Glomerular visceral epithelial cell (primary cell): ENCODE data around the gene MEF2B.
A peak's percentile ranks its signal among the peaks of the same experiment; 100 is the strongest.
"Not testable (repeated sequence)": the region's sequence is repeated elsewhere in the genome, so short reads cannot be mapped to it uniquely, and the experiment has no call there.

Source experiments
- DNase-seq: peaks from one replicate; pipeline ENCODE4 v3.0.0-alpha.2; 2016; ENCODE audit errors: extremely low spot score

Gene MEF2B

DNA sequence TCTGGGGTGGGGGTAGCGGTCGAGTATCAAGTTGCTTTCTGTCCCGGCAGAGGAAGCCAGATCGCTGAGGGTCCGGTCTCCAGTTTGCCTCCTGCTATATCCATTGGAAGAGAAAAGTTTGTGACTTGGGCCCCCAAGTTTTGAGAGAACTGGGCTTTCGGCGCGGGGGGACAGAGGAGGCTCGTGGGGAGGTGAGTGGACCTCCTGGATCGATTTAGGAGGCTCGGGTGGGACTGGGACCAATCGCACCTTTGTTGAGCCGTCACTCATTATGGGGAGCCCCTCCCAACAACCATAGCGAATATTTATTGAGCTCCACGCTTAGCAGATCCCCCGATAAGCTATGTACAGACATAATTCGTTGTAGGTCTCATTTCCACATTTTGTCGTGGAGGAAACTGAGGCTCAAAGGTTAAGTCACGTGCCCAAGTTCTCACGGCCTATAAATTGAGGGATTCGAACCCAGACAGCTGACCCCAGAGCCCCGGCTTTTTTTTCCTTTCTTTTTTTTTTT, 22.9 kb upstream of the MEF2B start:
- DNase-seq, result no peak

DNA sequence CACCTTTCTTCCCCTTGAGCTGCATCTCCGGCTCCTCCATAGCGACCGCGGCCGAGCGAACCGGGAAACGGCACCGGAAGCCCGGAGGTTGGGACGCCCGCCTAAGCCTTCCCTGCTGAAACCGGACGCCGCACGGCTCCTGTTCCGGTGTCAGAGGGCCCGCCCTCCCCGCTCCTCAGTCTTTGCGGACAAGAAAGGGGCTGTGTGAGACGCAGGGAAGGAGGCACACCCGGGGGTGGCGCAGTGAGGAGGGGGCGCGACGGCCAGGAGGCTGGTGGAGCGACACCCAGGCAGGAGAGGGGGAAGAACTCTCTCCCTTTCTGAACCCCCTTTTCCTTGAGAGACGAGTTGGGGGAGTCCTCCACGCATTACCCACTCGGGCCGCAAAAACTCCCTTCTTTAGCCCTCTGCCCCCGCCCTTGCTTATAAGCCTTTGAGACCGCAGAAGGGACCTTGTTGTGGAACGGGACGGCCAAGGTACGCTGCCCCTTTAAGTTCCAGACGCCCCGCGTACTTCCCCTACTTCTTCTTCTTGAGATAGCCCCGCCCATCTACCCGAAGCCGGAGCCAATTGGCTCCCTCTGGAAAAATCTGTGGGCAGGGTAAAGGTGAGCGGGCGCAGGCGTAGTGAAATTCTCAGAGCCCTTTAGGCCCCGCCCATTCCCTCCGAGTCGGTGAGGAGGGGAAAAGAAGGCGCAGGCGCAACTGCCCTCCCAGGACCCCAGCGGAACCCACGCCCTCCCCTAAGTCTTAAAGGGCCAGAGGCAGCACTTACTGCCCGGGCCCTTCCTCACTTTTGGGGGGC, 22.2 kb upstream of the MEF2B start, which contains the start of the genes BORCS8 and RFXANK:
Gene BORCS8, minus strand, starts transcription at position 75 of the 805 bp plus-strand sequence. Its CDS starts 35 bp downstream, at position 40.
Gene RFXANK, plus strand, starts transcription at position 181 of the 805 bp plus-strand sequence. CDS start 1,689 bp downstream, outside the sequence.
- DNase-seq, result peak; percentile 100

DNA sequence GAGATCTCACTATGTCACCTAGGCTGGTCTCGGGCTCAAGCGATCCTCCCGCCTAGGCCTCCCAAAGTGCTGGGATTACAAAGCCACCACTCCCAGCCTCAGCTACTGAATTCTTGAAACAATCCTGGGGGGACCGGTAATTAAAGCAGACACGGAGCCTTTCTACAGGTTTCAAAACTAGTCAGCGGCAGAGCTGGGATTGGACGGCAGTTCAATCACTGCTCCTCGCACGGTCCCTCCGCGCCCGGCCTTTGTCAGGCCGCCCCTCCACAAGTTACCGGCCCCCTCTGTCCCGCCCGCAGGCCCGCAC, 21.7 kb upstream of the MEF2B start:
- no peak for DNase-seq

DNA sequence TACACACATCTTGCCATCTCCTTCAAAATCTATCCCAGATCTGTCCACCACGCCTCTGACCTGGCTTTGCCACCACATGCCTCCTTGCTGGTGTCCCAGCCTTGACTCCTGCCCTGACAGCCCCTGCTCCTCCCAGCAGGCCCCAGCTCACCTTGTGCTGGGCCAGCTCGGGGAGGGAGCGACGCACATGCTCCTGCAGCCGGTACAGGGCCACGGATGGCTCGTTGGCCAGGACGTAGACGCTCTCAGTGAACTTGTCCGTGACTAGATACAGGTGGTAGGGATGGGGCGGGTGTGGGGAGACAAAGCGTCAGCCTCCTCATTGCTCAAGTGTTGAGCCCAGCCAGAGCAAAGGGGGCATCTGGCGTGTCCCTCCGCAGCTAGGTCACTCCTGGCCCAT, 16.7 kb upstream of the MEF2B start:
- DNase-seq, result no peak

DNA sequence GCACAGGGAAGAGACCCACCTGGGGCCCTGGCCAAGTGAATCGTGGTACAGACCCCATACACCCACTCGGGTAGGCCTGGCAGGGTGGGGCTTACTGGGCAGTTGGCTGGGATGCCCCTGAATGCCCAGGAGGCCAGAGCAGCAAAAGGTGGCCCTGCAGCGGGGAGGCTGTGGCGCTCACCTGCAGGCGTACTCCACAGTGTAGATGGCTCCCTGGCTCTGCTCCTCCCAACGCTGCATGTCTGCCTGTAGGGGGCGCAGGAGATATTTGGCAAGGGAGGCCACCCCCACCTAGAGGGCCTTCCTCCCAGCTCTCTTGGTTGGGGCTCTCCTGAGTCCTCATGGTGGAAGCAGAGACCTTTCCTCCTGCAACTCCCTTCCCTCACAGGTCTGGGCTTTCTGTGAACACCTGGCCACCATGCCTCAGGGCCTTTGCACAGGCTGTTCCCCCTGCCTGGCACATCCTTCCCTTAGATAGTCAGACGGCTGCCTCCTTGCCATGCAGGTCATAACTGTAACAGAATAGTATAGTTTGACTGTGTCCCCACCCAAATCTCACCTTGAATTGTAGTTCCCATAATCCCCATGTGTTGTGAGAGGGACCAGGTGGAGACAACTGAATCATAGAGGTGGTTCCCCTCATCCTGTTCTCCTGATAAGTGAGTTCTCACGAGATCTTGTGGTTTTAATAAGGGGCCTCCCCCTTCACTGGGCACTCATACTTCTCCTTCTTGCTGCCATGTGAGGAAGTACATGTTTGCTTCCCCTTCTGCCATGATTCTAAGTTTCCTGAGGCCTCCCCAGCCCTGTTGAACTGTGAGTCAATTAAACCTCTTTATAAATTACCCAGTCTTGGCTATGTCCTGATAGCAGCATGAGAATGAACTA, 16.0 kb upstream of the MEF2B start:
- DNase-seq, result peak; percentile 40

DNA sequence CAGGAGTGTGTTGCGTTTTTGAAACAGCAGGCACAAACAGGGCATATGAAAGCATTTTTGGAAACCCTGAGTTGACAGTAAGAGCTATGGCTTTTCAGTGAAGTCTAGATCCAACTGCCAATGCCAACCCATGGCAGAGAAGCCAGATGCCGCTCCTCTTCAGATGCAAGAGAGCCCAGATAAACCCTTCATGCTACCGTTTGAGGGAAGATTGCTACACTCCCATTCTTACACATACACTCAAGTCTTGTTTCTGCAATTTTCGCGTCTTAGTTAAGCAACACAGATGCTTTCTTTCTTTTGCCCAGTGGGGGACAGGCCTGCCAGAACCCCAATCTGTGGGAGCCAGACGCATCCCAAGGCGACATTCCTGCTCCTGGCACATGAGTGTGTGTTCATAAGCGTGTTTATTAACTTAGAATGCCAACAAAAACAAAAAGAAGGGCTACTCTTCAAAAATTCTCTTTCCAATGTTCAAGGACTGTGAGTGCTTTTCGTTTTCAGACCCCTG, 11.5 kb upstream of the MEF2B start:
- DNase-seq, result no peak

DNA sequence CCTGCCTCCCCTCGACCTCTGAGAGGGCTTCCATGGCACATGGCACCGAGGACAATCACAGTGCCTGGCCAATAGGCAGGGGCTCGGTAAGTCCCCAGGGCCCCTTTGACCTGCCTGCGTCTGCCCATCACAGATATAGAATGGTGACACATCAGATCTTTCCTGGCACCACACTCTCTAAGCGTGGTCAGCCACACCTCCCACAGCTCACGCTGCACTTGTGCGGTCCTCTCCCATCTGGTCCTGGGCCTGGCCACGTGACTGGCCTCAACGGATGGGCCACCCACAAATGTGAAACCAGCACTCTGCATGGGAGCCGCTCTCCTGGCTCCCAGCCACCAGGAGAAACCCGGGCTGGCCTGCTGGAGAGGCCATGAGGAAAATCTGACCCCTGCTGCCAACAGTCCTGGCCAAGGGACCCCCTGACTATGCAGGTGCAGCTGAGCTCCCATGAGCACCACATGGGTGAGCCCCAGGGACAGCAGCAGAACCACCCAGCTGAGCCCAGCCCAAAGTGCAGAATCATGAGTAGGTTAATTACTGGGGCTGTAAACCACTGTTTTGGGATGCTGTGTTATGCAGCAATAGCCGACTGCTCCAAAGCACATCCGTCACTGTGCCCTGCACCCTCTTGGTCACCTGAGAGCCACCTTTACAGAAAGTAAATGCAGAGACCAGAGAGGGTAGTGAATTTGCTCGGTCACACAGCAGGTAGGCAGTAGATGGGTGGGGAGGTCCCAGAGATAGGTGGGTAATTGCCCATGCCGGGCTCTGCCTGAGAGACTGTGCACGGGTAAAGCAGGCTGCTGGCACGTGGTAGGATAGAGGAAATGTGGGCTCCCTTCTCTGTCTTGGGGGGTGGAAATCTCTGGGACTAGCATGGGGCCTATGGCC, 9.7 kb upstream of the MEF2B start:
- DNase-seq, result peak; percentile 50

DNA sequence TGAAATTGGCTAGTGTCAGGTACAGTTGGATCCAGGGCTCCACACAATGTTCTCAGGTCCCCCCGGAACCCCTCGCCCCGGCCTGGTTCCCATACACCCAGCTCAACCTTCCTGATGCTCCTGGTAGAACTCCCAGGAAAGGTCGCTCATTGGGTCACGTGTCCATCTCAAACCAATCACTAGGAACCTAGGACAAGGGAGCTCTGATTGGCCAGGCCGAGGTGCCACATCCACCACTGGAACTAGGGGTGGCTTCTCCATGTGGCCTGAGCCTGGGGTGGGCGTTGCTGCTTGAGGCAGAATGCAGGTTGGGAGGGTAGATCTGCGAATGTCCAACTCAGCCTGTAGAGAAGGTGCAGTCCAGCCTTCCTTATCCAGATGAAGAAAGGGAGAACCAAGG, 6.9 kb upstream of the MEF2B start:
- DNase-seq, result no peak

DNA sequence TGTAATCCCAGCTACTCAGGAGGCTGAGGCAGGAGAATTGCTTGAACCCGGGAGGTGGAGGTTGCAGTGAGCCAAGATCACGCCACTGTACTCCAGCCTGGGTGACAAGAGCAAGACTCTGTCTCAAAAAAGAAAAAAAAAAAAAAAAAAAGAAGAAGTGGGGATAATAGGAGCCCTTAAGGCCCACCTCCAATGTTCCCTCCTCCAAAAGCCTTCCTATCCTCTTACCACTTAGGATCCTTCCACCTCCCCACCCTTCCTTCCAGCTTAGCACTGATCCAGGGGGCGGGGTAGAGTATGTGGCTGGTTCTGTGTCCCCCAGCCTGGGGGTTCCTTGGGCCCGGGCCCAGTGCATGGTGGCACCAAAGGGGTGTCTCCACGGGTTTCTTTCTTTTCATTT, 3.2 kb upstream of the MEF2B start:
- DNase-seq, result not testable (repeated sequence)

DNA sequence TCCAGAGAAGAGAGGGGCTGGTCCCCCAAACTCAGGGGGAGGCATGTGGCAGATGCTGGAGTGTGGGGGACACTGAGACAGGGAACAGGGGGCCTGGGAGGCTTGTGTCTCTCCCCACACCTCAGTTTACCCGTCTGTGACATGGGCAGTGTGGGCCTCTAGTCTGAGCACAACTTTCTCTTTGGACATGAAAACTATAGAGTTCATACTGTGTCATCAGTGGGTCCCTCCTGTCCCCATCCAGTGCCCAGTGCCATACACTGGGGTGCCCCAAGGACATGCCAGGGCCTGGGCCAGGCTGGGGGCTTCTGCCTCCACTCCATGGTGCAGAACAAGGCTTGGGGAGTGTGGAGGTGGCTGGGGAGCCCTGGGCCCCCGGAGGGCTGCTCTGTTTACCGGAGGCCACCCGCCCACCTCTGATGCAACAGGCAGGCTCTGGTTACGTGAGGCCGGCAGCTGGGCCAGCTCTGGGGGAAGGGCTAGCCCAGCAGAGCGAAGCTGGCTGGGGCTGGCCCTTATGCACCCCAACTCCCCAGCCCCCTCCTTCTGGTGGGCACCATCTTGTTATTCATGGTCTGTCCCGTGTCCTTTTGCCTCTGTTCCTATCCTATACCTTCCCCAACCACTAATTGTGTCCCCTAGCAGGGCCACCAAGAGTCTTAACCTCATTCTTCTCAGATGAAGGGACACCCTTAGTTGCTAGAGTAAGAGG, 1.9 kb upstream of the MEF2B start:
- no peak for DNase-seq

DNA sequence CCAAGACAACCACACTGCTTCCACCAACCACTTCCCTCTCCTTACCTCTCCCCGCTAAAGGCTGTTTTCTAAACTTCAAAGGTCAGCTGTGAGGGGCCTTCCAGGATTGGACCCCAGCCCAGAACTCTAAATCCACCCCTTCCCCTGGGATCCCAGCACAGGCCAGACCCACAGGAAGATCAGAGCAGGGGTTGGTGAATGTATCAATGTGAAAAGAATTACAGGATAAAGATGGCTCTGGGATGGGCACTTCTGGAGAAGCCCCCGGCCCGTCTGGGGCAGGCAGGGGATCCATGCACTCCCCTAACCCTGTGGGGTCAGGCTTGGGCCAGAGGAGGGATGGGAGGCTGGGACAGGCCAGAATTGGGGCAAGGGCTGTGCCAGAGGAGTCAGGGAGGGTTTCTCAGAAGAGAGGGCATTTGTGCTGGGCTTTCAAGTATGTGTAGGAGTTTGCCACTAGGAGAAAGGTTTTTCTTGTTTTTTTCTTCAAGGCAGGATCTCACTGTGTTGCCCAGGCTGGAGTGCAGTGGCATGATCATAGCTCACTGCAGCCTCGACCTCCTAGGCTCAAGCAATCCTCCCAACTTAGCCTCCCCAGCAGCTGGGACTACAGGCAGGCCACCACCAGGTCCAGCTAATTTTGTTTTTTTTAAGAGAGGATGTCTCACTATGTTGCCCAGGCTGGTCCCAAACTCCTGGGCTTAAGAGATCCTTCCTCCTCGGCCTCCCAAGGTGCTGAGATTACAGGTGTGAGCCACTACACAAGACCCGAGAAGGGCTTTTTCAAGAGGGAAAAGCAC, 1.0 kb upstream of the MEF2B start:
- DNase-seq, result no peak

DNA sequence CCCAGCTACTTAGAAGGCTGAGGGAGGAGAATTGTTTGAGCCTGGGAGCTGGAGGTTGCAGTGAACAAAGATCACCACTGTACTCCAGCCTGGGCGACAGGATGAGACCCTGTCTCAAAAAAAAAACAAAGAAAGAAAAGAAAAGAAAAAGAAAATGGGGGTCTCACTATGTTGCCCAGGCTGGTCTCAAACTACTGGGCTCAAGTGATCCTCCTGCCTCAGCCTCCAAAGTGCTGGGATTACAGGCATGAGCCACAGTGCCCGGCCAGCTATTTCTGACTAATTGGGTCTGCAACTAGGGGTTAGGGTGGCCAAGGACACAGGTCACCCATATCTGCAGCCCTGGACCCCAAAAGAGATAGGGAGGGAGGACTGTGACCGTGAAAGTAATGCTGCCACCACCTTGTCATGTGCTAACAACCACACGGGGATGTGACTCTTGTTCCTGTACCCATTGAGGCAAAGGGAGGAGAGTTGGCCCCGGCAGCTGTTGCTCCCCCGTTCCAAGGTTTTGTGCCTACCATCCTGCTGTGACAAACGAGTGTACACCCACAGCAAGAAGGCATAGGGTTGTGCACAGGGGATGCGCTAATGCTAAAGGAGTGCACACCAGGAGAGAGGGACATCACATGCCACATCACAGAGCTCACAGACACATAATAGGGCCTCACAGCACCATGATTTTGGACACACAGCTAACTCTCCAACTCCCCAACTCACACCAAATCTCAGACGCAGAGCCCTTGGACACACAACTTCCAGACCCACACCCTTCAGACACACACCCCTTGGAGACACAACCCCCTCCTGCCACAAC, 619 bp downstream of the MEF2B start:
- no peak for DNase-seq

DNA sequence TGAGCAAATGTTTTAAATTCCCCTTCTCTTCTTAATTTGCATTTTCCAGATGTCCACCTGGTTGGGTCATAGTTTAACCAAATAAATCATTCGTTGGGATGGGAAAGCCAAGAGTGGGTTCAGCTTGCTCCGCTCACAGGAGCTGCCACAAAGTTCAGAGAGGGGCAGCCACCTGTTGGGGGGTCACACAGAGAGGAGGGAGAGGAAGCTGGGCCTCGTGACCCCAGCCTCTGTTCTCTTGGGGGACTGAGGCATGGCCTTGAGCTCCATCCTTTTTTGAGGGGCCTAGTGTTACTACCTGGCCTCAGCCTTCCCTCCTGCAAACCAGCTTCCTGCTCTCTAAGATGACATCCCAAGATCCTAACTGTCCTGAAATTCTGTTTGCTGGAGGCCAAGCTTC, 2.5 kb downstream of the MEF2B start:
- DNase-seq, result no peak

DNA sequence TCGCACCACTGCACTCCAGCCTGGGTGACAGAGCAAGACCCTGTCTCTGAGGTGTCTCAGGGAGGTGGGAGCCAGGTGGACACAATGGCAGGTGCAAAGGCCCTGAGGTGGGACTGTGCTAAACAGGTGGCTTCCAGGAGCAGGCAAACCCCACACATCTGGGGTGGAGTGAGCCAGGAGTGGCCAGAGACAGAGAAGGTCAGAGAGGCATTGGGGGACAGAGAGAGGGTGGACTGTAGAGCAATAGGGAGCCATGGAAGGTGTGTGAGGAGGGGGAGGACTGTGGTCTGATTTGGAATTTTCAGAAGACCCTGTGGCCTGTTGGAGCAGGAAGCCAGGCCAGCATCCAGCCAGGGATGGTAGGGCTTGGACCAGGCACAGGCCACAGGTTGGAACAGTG, 4.7 kb downstream of the MEF2B start:
- DNase-seq, result no peak

DNA sequence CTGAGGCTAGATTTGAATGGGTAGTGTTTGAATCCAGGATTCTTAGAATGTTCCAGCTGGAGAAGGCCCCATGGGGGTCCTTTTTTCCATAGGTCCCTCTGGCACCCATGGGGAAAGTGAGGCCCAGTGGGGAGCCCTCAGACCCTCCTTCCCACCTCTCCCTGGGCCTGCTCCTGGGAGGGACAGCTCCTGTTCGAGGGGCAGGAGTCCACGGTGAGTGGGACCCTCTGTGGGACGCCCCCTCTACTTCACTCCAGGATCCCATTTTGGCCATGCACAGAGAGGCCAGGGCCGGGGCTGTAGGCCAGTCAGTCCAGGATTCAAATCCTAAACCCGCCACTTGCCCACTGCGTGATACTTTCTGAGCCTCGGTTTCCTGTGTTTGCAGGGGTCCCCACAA, 7.6 kb downstream of the MEF2B start:
- no peak for DNase-seq

DNA sequence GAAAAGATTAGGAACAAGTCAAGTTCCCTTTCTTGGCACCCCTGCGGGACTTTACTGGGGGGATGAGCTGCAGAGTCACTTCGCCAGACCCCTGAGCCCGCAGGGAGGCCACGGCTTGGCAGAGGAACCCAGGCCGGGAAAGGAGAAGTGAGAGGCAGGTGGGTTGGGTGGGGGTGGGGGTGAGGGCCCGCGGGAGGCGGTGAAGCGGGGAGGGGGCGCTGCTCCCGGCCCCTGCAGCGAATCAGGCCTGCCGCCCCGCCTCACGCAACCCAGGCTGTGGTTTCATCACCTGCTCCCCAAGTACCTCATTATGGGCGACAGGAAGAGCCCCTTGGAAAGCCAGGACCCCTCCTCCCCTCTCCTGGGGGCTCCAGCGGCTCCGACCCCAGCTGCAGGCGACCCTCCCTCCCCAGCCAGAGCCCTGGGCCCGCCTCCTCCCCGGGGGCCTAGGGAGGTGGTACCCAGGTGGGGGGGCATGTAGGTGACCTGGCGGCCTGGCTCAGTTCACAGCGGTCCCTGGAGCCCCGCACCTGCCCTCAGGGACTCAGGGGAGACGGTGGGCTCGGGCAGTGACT, 9.5 kb downstream of the MEF2B start:
- DNase-seq, result no peak

DNA sequence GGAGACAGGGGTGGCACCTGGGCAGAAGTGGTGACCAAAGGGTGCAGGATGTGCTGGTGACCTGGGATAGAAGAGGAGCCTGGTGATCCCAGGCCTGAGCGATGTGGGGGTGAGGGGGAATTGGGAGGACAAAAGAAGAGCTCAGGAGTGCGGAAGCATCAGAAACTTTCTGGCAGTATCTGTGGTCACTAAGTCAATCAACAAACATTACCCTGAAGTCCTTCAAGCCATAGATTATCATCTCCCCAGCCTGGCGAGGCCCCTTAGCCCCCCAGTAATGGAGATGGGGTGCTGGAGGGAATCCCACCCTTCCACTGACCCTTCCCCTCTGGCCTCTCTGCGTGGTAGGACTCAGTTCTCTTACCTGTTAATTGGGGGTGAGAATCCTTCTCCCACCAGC, 10.5 kb downstream of the MEF2B start:
- no peak for DNase-seq

DNA sequence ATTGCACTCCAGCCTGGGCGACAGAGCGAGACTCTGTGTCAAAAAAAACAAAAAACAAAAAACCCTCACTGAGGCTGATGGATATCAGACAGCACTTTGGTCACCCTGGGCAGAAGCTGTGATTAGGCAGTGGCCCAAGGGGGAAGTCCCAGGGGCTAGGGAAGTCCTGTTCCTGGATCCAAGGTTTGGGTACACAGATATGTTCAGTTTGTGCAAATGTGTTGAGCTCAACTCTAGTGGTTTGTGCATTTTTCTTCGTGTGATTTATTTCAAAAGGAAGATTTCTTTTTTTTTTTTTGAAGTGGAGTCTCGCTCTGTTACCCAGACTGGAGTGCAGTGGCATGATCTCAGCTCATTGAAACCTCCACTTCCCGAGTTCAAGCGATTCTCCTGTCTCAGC, 12.3 kb downstream of the MEF2B start:
- no peak for DNase-seq
